Stimulated activated naive B cell treated with anti-CD40 and anti-IgM and Interleukin-4, amounts not matched to agents 10 μg/mL and 1 μg/mL and 100 μg/mL, for 72 hours (primary cell): ENCODE measurements around the gene LASP1.
"Not testable (repeated sequence)": the region's sequence is repeated elsewhere in the genome, so short reads cannot be mapped to it uniquely, and the experiment has no call there.

Experiments used
- ATAC-seq, 2 donors: fragments of 150-1000 bp; cut with Tn5 transposase; replicated peaks; 2 replicates each; pipeline ENCODE4 v1.10.0; 2021; ENCODE audit warnings: moderate library complexity in 1 of 2
- DNase-seq: peaks from one replicate; pipeline ENCODE4 v3.0.0; 2021
- H3K27ac Mint-ChIP-seq: one replicate; pipeline ENCODE4 v1.8.0; 2022; ENCODE audit warnings: mild to moderate bottlenecking, mixed read lengths
- H3K27me3 Mint-ChIP-seq, 2 donors: one replicate each; pipeline ENCODE4 v1.8.0; 2022; ENCODE audit warnings: mixed read lengths in 2 of 2
- H3K36me3 Mint-ChIP-seq, 2 donors: one replicate each; pipeline ENCODE4 v1.8.0; 2022; ENCODE audit warnings: mixed read lengths in 2 of 2, mild to moderate bottlenecking in 1 of 2
- H3K4me1 Mint-ChIP-seq, 2 donors: one replicate each; pipeline ENCODE4 v1.8.0; 2022; ENCODE audit warnings: mixed read lengths in 2 of 2, mild to moderate bottlenecking in 1 of 2
- H3K4me3 Mint-ChIP-seq, 2 donors: one replicate each; pipeline ENCODE4 v1.8.0; 2022; ENCODE audit warnings: mild to moderate bottlenecking in 2 of 2, mixed read lengths in 2 of 2, moderate library complexity in 1 of 2
- H3K9me3 Mint-ChIP-seq, 2 donors: one replicate each; pipeline ENCODE4 v1.8.0; 2022; ENCODE audit warnings: mixed read lengths in 2 of 2, mild to moderate bottlenecking in 1 of 2

The LASP1 gene

DNA sequence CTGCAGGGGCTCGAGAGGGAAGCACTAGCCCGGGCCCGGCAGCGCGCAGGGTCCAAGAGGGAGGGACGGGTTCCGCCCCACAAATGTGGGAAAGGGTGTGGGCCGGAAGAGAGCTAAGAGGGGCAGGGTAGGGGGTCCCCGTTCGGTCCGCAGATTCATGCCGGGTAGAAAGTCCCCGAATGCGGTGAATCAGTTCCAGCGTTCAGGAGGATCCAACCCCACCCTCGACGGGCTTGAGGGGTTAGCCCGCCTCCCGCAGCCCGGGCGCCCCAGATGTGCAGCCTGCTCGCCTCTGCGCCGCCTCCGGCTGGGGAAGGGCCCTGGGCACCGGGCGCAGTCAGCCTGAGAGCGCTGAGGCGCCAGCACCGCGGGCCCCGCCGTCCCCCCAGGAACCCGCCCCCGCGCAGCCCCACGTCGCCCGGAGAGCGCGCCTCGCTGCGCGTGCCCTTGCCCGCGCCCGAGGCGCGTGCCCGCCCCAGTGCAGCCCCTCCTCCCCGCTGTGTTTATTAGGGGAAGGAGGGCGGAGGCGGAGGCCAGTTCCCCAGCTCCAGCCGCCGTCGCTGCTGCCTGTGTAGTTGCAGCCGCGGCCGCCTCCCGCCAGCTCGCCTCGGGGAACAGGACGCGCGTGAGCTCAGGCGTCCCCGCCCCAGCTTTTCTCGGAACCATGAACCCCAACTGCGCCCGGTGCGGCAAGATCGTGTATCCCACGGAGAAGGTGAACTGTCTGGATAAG lies at the start of gene LASP1:
TSS of gene LASP1 (plus strand) at position 533 of the 733 bp plus-strand sequence. CDS start at position 665, 132 bp downstream.
- H3K4me3 Mint-ChIP-seq = peak within 1 kb of the TSS; percentile 90 to 100
- peaks cover 0 to 4% of the 10 kb centered on the region in 2 donors for H3K27me3 Mint-ChIP-seq
- DNase-seq (peak; percentile 88), ATAC-seq (peak; percentile 65 to 68)
- peaks cover 16 to 27% of the 10 kb centered on the region in 2 donors for H3K36me3 Mint-ChIP-seq
- H3K4me1 Mint-ChIP-seq = peaks cover 48 to 62% of the 10 kb centered on the region in 2 donors
- no peaks in the 10 kb centered on the region for H3K9me3 Mint-ChIP-seq
- H3K27ac Mint-ChIP-seq = peak within 1 kb of the TSS; percentile 100

- no peaks in the 10 kb centered on the region for H3K9me3 Mint-ChIP-seq
- H3K27ac Mint-ChIP-seq = peak within 1 kb of the TSS; percentile 100
- H3K4me3 Mint-ChIP-seq = peak within 1 kb of the TSS; percentile 97 to 99
- no peaks in the 10 kb centered on the region for H3K27me3 Mint-ChIP-seq
- peak; percentile 97 for DNase-seq
- H3K36me3 Mint-ChIP-seq = peaks cover 10 to 24% of the 10 kb centered on the region in 2 donors
- H3K4me1 Mint-ChIP-seq = peaks cover 27 to 32% of the 10 kb centered on the region in 2 donors
- ATAC-seq = peak; percentile 87 to 91
Measured at GRCh38 chr17:38824899-38825761, 44.7 kb upstream of the LASP1 start, which contains the start of gene CWC25. TSS of gene CWC25 (minus strand) at chr17:38825321. CDS start at chr17:38825183, 138 bp downstream.

DNA sequence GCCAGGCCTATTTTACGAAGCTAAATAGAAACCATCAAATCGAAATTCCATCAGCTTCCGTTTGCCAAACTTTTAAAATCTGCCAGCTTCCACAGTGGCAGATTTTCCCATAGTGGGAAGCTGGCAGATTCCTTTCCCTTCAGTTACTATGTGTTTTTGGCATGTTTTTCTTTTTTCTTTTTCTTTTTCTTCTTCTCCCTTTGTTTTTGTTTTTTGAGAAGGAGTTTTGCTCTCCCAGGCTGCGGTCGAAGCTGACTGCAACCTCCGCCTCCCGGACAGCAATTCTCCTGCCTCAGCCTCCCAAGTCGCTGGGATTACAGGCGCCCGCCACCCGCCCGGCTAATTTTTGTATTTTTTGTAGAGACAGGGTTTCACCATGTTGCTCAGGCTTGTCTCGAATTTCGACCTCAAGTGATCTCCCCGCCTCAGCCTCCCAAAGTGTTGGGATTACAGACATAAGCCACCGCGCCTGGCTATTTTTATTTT lies 44.1 kb upstream of the LASP1 start:
- Mint-ChIP-seq H3K36me3 (peaks cover 3 to 17% of the 10 kb centered on the region in 2 donors), H3K27me3 (no peaks in the 10 kb centered on the region), H3K4me1 (peaks cover 23 to 32% of the 10 kb centered on the region in 2 donors), H3K4me3 (peak overlapping the region; percentile 97 to 99), H3K27ac (peak overlapping the region; percentile 100), H3K9me3 (no peaks in the 10 kb centered on the region)
- ATAC-seq (no peak), DNase-seq (no peak)

DNA sequence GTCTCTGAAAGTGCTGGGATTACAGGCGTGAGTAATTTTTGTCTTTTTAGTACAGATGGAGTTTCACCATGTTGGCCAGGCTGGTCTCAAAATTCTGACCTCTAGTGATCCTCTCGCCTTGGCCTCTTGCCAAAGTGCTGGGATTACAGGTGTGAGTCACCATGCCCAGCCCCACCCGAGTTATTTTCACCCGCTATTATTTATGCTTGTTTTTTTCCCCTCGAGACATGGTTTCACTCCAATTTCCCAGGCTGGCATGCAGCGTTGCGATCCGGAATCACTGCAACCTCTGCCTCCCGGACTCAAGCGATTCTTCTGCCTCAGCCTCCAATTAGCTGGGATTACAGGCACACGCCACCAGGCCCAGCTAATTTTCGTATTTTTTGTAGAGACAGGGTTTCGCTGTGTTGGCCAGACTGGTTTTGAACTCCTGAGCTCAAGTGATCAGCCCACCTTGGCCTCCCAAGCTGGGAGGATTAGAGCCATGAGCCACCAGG lies 25.5 kb upstream of the LASP1 start:
- peak overlapping the region in 1 of 2 donors; percentile 7 for H3K4me3 Mint-ChIP-seq
- no peak for DNase-seq
- ATAC-seq = no peak
- H3K36me3 Mint-ChIP-seq = peaks cover 17 to 26% of the 10 kb centered on the region in 2 donors
- no peaks in the 10 kb centered on the region for H3K27me3 Mint-ChIP-seq
- no peaks in the 10 kb centered on the region for H3K9me3 Mint-ChIP-seq
- peaks cover 0 to 1% of the 10 kb centered on the region in 2 donors for H3K4me1 Mint-ChIP-seq
- peak overlapping the region; percentile 15 for H3K27ac Mint-ChIP-seq

GRCh38 chr17:38848557-38848891 lies 21.3 kb upstream of the LASP1 start:
- Mint-ChIP-seq H3K4me3 (no peak overlapping the region), H3K27ac (no peak overlapping the region), H3K27me3 (no peaks in the 10 kb centered on the region), H3K4me1 (peaks cover 25 to 33% of the 10 kb centered on the region in 2 donors), H3K36me3 (peaks cover 54 to 65% of the 10 kb centered on the region in 2 donors), H3K9me3 (no peaks in the 10 kb centered on the region)
- DNase-seq (no peak), ATAC-seq (no peak)

- DNase-seq (no peak), ATAC-seq (no peak)
- Mint-ChIP-seq H3K36me3 (peaks cover 55 to 69% of the 10 kb centered on the region in 2 donors), H3K4me1 (peaks cover 28 to 38% of the 10 kb centered on the region in 2 donors), H3K9me3 (no peaks in the 10 kb centered on the region), H3K4me3 (peak overlapping the region in 1 of 2 donors; percentile 29), H3K27me3 (no peaks in the 10 kb centered on the region), H3K27ac (peak overlapping the region; percentile 31)
Measured at GRCh38 chr17:38848939-38849605, 20.8 kb upstream of the LASP1 start.

- H3K36me3 Mint-ChIP-seq = peaks cover 54 to 69% of the 10 kb centered on the region in 2 donors
- no peaks in the 10 kb centered on the region for H3K9me3 Mint-ChIP-seq
- DNase-seq (no peak), ATAC-seq (no peak)
- peak overlapping the region; percentile 100 for H3K4me3 Mint-ChIP-seq
- peak overlapping the region; percentile 42 for H3K27ac Mint-ChIP-seq
- peaks cover 30 to 45% of the 10 kb centered on the region in 2 donors for H3K4me1 Mint-ChIP-seq
- H3K27me3 Mint-ChIP-seq = no peaks in the 10 kb centered on the region
Measured at GRCh38 chr17:38850374-38850773, 19.5 kb upstream of the LASP1 start.

GRCh38 chr17:38851434-38851833 lies 18.4 kb upstream of the LASP1 start:
- Mint-ChIP-seq H3K9me3 (no peaks in the 10 kb centered on the region), H3K4me1 (peaks cover 30 to 45% of the 10 kb centered on the region in 2 donors), H3K27ac (peak overlapping the region; percentile 100), H3K27me3 (no peaks in the 10 kb centered on the region), H3K36me3 (peaks cover 50 to 62% of the 10 kb centered on the region in 2 donors), H3K4me3 (peak overlapping the region; percentile 100)
- ATAC-seq (no peak), DNase-seq (no peak)

- H3K4me1 Mint-ChIP-seq = peaks cover 33 to 51% of the 10 kb centered on the region in 2 donors
- ATAC-seq (peak; percentile 17 to 22), DNase-seq (no peak)
- H3K9me3 Mint-ChIP-seq = no peaks in the 10 kb centered on the region
- peaks cover 45 to 56% of the 10 kb centered on the region in 2 donors for H3K36me3 Mint-ChIP-seq
- peak overlapping the region; percentile 100 for H3K4me3 Mint-ChIP-seq
- peak overlapping the region; percentile 100 for H3K27ac Mint-ChIP-seq
- no peaks in the 10 kb centered on the region for H3K27me3 Mint-ChIP-seq
Measured at GRCh38 chr17:38852771-38853291, 17.0 kb upstream of the LASP1 start.

DNA sequence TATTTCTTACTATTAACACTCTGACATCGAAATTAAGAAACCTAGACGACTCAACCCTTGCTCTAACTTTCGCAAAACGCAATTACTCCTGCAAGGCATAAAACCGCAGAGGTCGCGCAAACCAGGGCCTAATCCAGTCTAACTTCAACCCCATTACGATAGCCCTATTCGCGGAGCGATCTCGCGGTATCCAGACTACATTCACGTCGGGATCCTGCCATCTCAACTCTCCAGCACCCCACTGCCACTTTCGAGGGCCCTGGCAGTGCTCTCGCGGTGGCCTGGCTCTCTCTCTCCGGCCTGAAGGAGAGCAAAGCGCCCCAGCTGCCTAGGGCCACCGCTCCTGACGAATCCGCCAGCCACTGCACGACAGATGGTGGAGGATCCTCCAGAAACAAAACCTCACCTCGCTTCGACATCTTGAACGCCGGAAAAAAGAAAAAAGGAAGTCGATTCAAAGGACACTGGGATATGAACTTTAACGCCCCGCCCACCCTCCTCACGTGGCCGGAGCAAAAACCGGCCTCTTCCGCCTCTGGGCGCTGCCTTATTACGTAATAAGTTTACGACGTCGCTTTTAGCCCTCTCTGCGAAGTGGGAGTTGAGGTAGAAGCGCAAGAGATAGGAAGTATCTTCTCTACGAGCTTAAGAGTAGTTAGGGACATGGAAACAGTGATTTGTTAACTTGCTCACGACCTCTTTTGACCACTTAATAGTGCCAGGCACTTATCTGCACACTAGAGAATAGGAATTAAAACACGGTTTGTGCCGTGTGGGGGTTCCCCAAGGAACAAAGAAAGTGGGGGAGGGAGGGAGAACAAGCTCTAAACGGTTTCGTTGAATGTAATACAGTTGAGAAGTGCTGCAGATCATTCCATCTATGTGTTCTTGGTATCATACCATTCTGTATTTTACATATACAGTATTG lies 16.3 kb upstream of the LASP1 start, which contains the start of gene RPL23:
TSS of gene RPL23 (minus strand) at position 430 of the 928 bp plus-strand sequence. CDS start at position 419, 11 bp downstream.
- no peaks in the 10 kb centered on the region for H3K27me3 Mint-ChIP-seq
- ATAC-seq (peak; percentile 89 to 92), DNase-seq (peak; percentile 89)
- no peaks in the 10 kb centered on the region for H3K9me3 Mint-ChIP-seq
- H3K27ac Mint-ChIP-seq = peak within 1 kb of the TSS; percentile 100
- peak within 1 kb of the TSS; percentile 100 for H3K4me3 Mint-ChIP-seq
- H3K4me1 Mint-ChIP-seq = peaks cover 34 to 54% of the 10 kb centered on the region in 2 donors
- H3K36me3 Mint-ChIP-seq = peaks cover 45 to 50% of the 10 kb centered on the region in 2 donors

GRCh38 chr17:38855101-38855714 lies 14.7 kb upstream of the LASP1 start:
- Mint-ChIP-seq H3K27ac (peak overlapping the region; percentile 59), H3K36me3 (peaks cover 34 to 37% of the 10 kb centered on the region in 2 donors), H3K4me1 (peaks cover 33 to 53% of the 10 kb centered on the region in 2 donors)
- not testable (repeated sequence) for DNase-seq, H3K27me3 Mint-ChIP-seq, H3K4me3 Mint-ChIP-seq, ATAC-seq, H3K9me3 Mint-ChIP-seq

DNA sequence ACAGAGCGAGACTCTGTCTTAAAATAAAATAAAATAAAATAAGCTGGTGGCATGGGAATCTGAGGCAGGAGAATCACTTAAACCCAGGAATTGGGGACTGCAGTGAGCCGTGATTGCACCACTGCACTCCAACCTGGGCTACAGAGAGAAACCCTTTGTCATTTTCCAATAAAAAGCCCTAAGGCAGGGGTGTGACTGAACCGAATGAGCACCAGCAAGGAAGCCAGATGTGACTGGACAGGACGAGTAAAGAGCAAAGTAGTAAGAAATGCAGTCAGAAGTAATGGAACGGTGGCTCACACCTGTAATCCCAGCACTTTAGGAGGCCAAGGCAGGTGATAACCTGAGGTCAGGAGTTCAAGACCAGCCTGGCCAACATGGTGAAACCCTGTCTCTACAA lies 12.6 kb upstream of the LASP1 start:
- Mint-ChIP-seq H3K27me3 (no peaks in the 10 kb centered on the region), H3K4me3 (no peak overlapping the region), H3K9me3 (no peaks in the 10 kb centered on the region), H3K36me3 (peaks cover 13 to 16% of the 10 kb centered on the region in 2 donors), H3K27ac (peak overlapping the region; percentile 28), H3K4me1 (peaks cover 20 to 34% of the 10 kb centered on the region in 2 donors)
- no peak for ATAC-seq
- DNase-seq = no peak
